ENCODE results near the gene PRKCE.

PRKCE gene

GRCh38 chr2:45676088-45676487 is 24.6 kb downstream of the PRKCE start:
- DNase-seq (ENCODE audit: insufficient read length, low spot score) = no peak
- no peak for TF ChIP-seq CTCF (IDR thresholded peaks at IDR 0.05; ENCODE audit: insufficient read depth, missing control alignments)
- no peak for FAIRE-seq

DNA sequence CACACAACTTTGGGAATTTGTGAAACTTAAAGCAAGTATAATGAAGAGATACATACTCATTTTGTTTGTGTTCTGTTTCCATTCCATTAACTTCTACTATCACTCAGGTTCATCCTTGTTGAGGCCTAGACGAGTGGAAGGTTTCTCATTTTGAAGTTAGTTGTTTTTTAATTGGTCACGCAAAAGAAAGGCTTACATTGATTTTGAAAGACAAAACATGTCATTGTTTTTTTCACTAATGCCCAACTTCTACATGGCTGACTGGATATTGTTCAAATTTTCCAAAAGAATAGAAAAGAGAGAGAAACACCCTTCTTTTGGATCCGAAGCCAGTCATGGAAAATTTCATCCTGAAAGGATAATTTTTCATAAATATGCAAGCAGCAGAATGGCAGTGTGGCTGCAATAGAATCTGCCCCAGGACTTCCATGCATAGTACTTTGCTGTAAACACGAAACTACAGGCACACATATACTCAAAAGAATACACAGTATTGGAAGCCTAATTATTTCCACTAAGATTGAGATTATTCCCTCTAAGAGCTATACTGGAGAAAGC is 27.4 kb downstream of the PRKCE start:
- TF ChIP-seq CTCF (IDR thresholded peaks at IDR 0.05; ENCODE audit: insufficient read depth, missing control alignments) = no peak
- DNase-seq (ENCODE audit: insufficient read length, low spot score) (no peak), FAIRE-seq (no peak)

DNA sequence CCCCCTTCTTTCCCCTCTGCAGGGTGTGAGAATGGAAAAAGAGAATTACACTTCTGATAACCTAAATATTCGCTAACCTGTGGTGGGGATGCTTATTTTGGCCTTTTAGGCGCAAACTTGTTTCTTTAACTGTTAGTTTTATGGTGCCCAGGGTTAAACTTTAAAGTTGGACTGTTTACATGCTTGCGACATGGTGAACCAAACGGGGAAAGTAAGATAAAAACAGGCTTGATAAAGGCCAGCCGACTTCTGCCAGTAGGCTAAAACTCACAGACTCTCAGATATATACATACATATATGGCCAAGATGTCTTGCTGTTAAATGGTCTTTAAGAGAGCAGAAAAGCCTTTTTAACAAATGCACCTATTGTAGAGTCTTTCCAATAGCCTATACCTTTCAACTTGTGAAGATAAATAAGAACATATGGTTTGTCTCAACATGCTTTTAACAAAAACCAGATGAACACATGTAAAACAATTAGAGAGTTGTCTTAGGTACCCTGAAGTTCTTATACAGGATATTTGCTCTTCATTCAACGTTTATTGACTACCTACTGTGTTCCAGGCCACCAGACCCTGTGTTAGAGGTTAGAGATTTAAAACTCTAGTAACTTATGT is 29.0 kb downstream of the PRKCE start:
- TF ChIP-seq CTCF (IDR thresholded peaks at IDR 0.05; ENCODE audit: insufficient read depth, missing control alignments) = no peak
- DNase-seq (ENCODE audit: insufficient read length, low spot score) (no peak), FAIRE-seq (no peak)

DNA sequence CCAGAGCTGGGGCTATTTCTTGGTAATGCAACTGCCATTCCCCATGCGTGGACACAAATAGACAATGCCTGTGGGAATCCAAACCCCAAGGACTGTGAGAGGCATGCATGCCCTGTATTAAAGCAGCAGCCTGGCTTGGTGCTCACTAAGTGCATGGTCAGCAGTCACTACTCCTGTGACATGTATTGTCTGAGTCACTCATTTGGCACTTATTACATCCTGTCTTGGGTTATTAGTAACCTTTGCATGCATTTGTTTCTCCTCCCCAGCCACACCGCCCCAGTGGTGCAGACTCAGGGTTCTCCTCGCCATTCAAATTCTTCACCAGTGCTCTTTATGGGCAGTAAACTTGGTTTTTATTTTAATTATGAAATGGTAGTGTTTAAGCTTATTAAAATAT is 30.2 kb downstream of the PRKCE start:
- TF ChIP-seq CTCF (IDR thresholded peaks at IDR 0.05; ENCODE audit: insufficient read depth, missing control alignments) = no peak
- DNase-seq (ENCODE audit: insufficient read length, low spot score) (no peak), FAIRE-seq (no peak)

DNA sequence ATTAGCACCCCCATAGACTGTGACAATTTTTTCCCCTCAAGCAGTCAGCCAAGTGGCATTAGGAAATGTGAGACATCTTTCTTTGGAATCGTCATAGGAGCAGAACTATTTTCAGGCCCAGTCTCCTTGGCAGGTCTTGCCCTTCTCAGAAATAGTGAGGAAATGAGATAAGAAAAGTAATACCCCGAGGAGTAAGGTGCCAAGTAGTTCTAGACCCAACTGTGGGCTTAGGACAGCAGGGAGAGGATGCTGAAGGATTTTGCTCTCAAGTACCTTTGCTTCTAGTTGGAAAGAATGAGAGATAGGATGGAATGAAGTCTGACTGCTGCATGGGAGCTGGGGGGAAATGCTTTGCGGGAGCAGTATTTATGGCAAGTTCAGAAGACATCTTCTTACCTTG is 31.8 kb downstream of the PRKCE start:
- DNase-seq (ENCODE audit: insufficient read length, low spot score) (no peak), FAIRE-seq (no peak)
- TF ChIP-seq CTCF (IDR thresholded peaks at IDR 0.05; ENCODE audit: insufficient read depth, missing control alignments) = no peak

GRCh38 chr2:45684756-45685155 is 33.3 kb downstream of the PRKCE start:
- TF ChIP-seq CTCF (IDR thresholded peaks at IDR 0.05; ENCODE audit: insufficient read depth, missing control alignments) = no peak
- DNase-seq (ENCODE audit: insufficient read length, low spot score) (no peak), FAIRE-seq (no peak)

DNA sequence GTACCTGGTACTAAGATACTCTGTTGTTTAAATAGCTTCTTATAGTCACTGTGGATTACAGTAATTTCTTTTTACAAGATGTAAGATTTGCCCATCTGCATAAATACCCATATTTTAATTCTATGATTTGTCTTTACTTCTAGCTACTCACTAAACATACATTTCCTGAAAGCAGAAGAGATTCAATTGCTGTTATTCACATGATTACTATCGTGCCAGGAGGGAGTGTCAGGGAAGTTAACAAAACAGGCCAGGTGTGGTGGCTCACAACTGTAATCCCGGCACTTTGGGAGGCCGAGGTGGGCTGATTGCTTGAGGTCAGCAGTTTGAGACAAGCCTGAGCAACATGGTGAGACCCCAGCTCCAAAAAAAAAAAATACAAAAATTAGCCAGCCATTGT is 33.8 kb downstream of the PRKCE start:
- FAIRE-seq (no peak), DNase-seq (ENCODE audit: insufficient read length, low spot score) (no peak)
- no peak for TF ChIP-seq CTCF (IDR thresholded peaks at IDR 0.05; ENCODE audit: insufficient read depth, missing control alignments)

All from D721Med (cell line).